Fibroblast of lung (primary cell): ENCODE results near the gene BTRC.

Experiments used
- CTCF ChIP-seq, 2 donors: IDR thresholded peaks in 1 of 2; conservative IDR thresholded peaks in 1 of 2; 1 replicate in 1 of 2; 2 replicates in 1 of 2; pipeline ENCODE4 v1.5.1; 2011 to 2012; ENCODE audit warnings: low read length in 2 of 2, control low read depth in 1 of 2, inconsistent platforms in 1 of 2, low read depth in 1 of 2, mild to moderate bottlenecking in 1 of 2
- EZH2 ChIP-seq: IDR thresholded peaks from 2 replicates; pipeline ENCODE4 v1.5.1; 2012; ENCODE audit warnings: low read length, control low read depth, mild to moderate bottlenecking; ENCODE audit errors: missing control alignments

- TF ChIP-seq CTCF (conservative IDR thresholded peaks at IDR 0.05 in 1 of 2, IDR thresholded peaks at IDR 0.05 in 1 of 2; ENCODE audit: low read depth in 1 of 2, low read length in 2 of 2) (no peak), EZH2 (no peak)
Measured at GRCh38 chr10:101507828-101508227, 153.9 kb downstream of the BTRC start.
